CD4-positive, alpha-beta T cell (primary cell): ENCODE measurements around the gene CASKIN2. TPM values are rescaled to one million over a fixed set of nuclear protein-coding genes. Genes with fewer than 3 reads are reported as not detected.

ENCODE experiments used
- ATAC-seq: fragments of 200-7000 bp; cut with Tn5 transposase; one replicate; pipeline ENCODE4 v1.10.0; 2022; ENCODE audit warnings: mild to moderate bottlenecking; ENCODE audit not compliant: poor library complexity
- CTCF ChIA-PET: fragments of 350-600 bp; sonication (Branson Sonifier 250); formaldehyde crosslinking; loops from one replicate; lab custom pipeline; 2021; ENCODE audit warnings: antibody characterized with exemption, inconsistent platforms; lab: Charles Lee
- POLR2A ChIA-PET: fragments of 350-600 bp; sonication (Branson Sonifier 250); formaldehyde crosslinking; loops from one replicate; lab custom pipeline; 2021; ENCODE audit warnings: antibody characterized with exemption, inconsistent platforms; lab: Charles Lee
- DNase-seq, 14 experiments: peaks; one replicate each; pipeline ENCODE4 v3.0.0-alpha.2; 2013 to 2020; ENCODE audit warnings: mixed read lengths in 2 of 14
- H3K27ac ChIP-seq, 2 donors: one replicate each; pipeline versions ENCODE4 v1.5.1 to v1.7.0; 2013; ENCODE audit warnings: low read length in 2 of 2, low read depth in 1 of 2, mild to moderate bottlenecking in 1 of 2
- H3K27me3 ChIP-seq, 2 experiments: 1 replicate in 1 of 2; 2 replicates in 1 of 2; pipeline versions ENCODE4 v1.6.1 to v1.7.0; 2013; ENCODE audit warnings: low read length in 2 of 2, control low read depth in 1 of 2, mild to moderate bottlenecking in 1 of 2, moderate library complexity in 1 of 2; ENCODE audit not compliant: insufficient read depth in 2 of 2, control insufficient read depth in 1 of 2
- H3K36me3 ChIP-seq: one replicate; pipeline ENCODE4 v1.6.1; 2013; ENCODE audit warnings: low read length, control low read depth; ENCODE audit not compliant: insufficient read depth
- H3K4me1 ChIP-seq: one replicate; pipeline ENCODE4 v1.6.1; 2013; ENCODE audit warnings: low read length, control low read depth; ENCODE audit not compliant: insufficient read depth
- H3K4me3 ChIP-seq: one replicate; pipeline ENCODE4 v1.5.1; 2013; ENCODE audit warnings: mild to moderate bottlenecking, low read length, moderate library complexity
- H3K9me3 ChIP-seq, 2 experiments: 1 replicate in 1 of 2; 2 replicates in 1 of 2; pipeline versions ENCODE4 v1.6.1 to v1.7.0; 2013; ENCODE audit warnings: low read length in 2 of 2, mild to moderate bottlenecking in 2 of 2, control low read depth in 1 of 2, moderate library complexity in 1 of 2; ENCODE audit not compliant: control insufficient read depth in 1 of 2, insufficient read depth in 1 of 2
- H3K27ac Mint-ChIP-seq: one replicate; pipeline ENCODE4 v1.8.0; 2020; ENCODE audit warnings: mixed read lengths
- H3K27me3 Mint-ChIP-seq: one replicate; pipeline ENCODE4 v1.8.0; 2021; ENCODE audit warnings: mixed read lengths
- H3K36me3 Mint-ChIP-seq: one replicate; pipeline ENCODE4 v1.8.0; 2021; ENCODE audit warnings: low read depth, mixed read lengths
- H3K4me1 Mint-ChIP-seq: one replicate; pipeline ENCODE4 v1.8.0; 2021; ENCODE audit warnings: low read depth, mixed read lengths
- H3K4me3 Mint-ChIP-seq: one replicate; pipeline ENCODE4 v1.8.0; 2020; ENCODE audit warnings: mild to moderate bottlenecking, mixed read lengths
- H3K9me3 Mint-ChIP-seq: one replicate; pipeline ENCODE4 v1.8.0; 2020; ENCODE audit warnings: mixed read lengths
- intact Hi-C, 2 experiments: fragments of 100-400 bp; cut with DNase I in 1 of 2; cut with micrococcal nuclease in 1 of 2; formaldehyde crosslinking; loops; one replicate each; pipeline versions ENCODE4 v1.15.1 to v1.9.0; 2023 to 2025; cut with DNase I, micrococcal nuclease
- total RNA-seq, 174 experiments: library from RNA in 2 of 174; stranded (reverse) in 2 of 174; gene quantifications; one replicate each; pipeline ENCODE4 v1.2.3 and lab custom pipeline; 2021 to 2026
- TF ChIP-seq, protein P1 (sequence below): fragments of 200-600 bp; IDR thresholded peaks from one replicate; pipeline ENCODE4 v1.8.0; 2022; ENCODE audit warnings: antibody characterized with exemption, mild to moderate bottlenecking

CASKIN2 gene
- total RNA-seq, 2 experiments from 2014 or later, result 0.17 to 0.25 TPM

DNA sequence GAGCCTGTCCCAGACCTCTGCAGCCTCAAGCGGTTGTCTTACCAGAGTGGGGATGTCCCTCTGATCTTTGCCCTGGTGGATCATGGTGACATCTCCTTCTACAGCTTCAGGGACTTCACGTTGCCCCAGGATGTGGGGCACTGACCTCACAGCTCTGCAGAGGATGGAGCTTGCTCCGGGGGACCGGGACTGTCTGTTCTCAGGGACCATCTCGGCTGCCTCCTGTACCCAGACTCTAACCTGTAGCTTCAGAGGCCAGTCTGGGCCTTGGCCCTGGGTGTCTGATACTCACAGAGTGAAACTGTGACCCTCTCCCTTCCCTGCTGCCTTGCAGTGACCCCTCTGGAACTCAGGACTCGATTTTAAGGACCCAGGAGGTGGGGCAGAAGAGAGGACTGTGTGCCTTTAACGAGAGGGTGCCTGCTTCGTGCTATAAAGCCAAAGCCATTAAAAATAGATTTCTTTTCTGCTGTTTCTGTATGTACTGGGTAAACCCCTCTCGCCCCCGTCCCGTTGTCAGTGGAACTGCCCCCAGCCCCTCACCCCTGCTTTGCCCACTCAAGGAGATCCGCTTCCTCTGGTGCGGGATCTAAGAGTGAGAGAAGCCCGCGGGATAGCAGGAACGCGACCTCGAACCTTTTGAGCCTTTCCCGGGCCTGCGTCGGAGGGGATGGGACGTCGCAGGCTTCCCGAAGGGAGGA lies 9.1 kb upstream of the CASKIN2 start:
- H3K9me3 ChIP-seq, result no peaks in the 10 kb centered on the region
- Mint-ChIP-seq H3K36me3 (peaks cover 35% of the 10 kb centered on the region), H3K4me3 (peak overlapping the region; percentile 74), H3K4me1 (peaks cover 27% of the 10 kb centered on the region), H3K9me3 (no peaks in the 10 kb centered on the region), H3K27ac (no peak overlapping the region), H3K27me3 (no peaks in the 10 kb centered on the region)
- peaks cover 38% of the 10 kb centered on the region for H3K36me3 ChIP-seq
- ATAC-seq (no peak), DNase-seq (no peak)
- no peak overlapping the region for H3K27ac ChIP-seq
- TF ChIP-seq, protein P1, sequence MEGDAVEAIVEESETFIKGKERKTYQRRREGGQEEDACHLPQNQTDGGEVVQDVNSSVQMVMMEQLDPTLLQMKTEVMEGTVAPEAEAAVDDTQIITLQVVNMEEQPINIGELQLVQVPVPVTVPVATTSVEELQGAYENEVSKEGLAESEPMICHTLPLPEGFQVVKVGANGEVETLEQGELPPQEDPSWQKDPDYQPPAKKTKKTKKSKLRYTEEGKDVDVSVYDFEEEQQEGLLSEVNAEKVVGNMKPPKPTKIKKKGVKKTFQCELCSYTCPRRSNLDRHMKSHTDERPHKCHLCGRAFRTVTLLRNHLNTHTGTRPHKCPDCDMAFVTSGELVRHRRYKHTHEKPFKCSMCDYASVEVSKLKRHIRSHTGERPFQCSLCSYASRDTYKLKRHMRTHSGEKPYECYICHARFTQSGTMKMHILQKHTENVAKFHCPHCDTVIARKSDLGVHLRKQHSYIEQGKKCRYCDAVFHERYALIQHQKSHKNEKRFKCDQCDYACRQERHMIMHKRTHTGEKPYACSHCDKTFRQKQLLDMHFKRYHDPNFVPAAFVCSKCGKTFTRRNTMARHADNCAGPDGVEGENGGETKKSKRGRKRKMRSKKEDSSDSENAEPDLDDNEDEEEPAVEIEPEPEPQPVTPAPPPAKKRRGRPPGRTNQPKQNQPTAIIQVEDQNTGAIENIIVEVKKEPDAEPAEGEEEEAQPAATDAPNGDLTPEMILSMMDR, result no peak
- CTCF ChIA-PET, result interaction anchor here (0.6 to 1.8 kb wide), 3 partner anchors 8 to 216 kb away, joined by 3 to 26 read pairs (median 6); partner anchors contain the start of genes CASKIN2 and TSEN54
- peak overlapping the region; percentile 64 for H3K4me3 ChIP-seq
- intact Hi-C loops, result loop anchor here in 1 of 2 experiments (2.0 to 10.0 kb wide), 2 partner anchors 64 to 330 kb away; partner anchors contain the start of gene WBP2
- no peaks in the 10 kb centered on the region for H3K27me3 ChIP-seq
- H3K4me1 ChIP-seq, result peaks cover 28% of the 10 kb centered on the region
- POLR2A ChIA-PET, result interaction anchor here (0.6 to 3.3 kb wide), 7 partner anchors 7 to 342 kb away, joined by 3 to 57 read pairs (median 5); partner anchors contain the start of genes MIF4GD, SUMO2, TMEM94 and TSEN54

GRCh38 chr17:75523647-75524046 lies 8.3 kb upstream of the CASKIN2 start:
- Histone ChIP-seq H3K4me1 (peaks cover 36% of the 10 kb centered on the region), H3K9me3 (no peaks in the 10 kb centered on the region), H3K27ac (no peak overlapping the region), H3K27me3 (no peaks in the 10 kb centered on the region), H3K36me3 (peaks cover 45% of the 10 kb centered on the region), H3K4me3 (no peak overlapping the region)
- H3K27me3 Mint-ChIP-seq, result no peaks in the 10 kb centered on the region
- no peaks in the 10 kb centered on the region for H3K9me3 Mint-ChIP-seq
- intact Hi-C loops, result loop anchor here in 1 of 2 experiments (2.0 to 10.0 kb wide), 3 partner anchors 65 to 331 kb away; partner anchors contain the start of genes GGA3, MRPS7 and WBP2
- TF ChIP-seq, protein P1, result no peak
- CTCF ChIA-PET, result no interaction called here
- DNase-seq (no peak), ATAC-seq (no peak)
- peaks cover 34% of the 10 kb centered on the region for H3K4me1 Mint-ChIP-seq
- peak overlapping the region; percentile 65 for H3K4me3 Mint-ChIP-seq
- no peak overlapping the region for H3K27ac Mint-ChIP-seq
- POLR2A ChIA-PET, result no interaction called here
- H3K36me3 Mint-ChIP-seq, result peaks cover 41% of the 10 kb centered on the region

- Mint-ChIP-seq H3K4me3 (peak overlapping the region; percentile 65), H3K36me3 (peaks cover 53% of the 10 kb centered on the region), H3K27me3 (no peaks in the 10 kb centered on the region), H3K4me1 (peaks cover 48% of the 10 kb centered on the region), H3K27ac (no peak overlapping the region), H3K9me3 (no peaks in the 10 kb centered on the region)
- peaks cover 45% of the 10 kb centered on the region for H3K36me3 ChIP-seq
- H3K27ac ChIP-seq, result no peak overlapping the region
- H3K9me3 ChIP-seq, result no peaks in the 10 kb centered on the region
- H3K27me3 ChIP-seq, result no peaks in the 10 kb centered on the region
- peaks cover 48% of the 10 kb centered on the region for H3K4me1 ChIP-seq
- DNase-seq (no peak), ATAC-seq (no peak)
- ChIA-PET CTCF (no interaction called here), POLR2A (no interaction called here)
- intact Hi-C loops, result loop anchor here in 1 of 2 experiments (2.0 to 10.0 kb wide), 2 partner anchors 261 to 333 kb away; partner anchors contain the start of genes GGA3, MRPS7 and WBP2
- TF ChIP-seq, protein P1, result no peak
- H3K4me3 ChIP-seq, result no peak overlapping the region
Measured at GRCh38 chr17:75521951-75522727, 6.8 kb upstream of the CASKIN2 start.
